Measurements from ENCODE around the gene GABRB3.

DNA sequence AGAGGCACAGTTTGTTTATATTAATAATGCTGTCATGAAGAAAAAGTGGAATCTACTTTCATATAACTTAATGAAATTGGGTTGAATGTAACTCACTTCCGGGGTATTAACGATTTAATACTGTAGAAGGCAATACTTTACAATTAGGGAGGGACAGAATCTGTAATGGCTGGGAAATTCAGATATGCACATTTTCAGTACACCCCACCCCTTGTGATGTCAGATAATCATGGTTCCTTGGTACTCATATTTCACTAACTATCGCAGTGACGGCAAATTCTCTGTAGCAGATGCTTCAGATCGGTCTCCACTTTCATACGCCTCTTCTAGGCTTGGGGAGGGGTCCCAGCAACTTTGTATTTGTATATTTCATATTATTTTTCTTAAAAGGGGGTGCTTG lies 207.3 kb downstream of the GABRB3 start:
- TF ChIP-seq POLR2A (IDR thresholded peaks at IDR 0.05; ENCODE audit: low read depth, low read length) = no peak
- TF ChIP-seq, protein P1, sequence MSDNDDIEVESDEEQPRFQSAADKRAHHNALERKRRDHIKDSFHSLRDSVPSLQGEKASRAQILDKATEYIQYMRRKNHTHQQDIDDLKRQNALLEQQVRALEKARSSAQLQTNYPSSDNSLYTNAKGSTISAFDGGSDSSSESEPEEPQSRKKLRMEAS (IDR thresholded peaks at IDR 0.05; ENCODE audit: insufficient read depth, insufficient read length) = no peak
- TF ChIP-seq, protein P2, sequence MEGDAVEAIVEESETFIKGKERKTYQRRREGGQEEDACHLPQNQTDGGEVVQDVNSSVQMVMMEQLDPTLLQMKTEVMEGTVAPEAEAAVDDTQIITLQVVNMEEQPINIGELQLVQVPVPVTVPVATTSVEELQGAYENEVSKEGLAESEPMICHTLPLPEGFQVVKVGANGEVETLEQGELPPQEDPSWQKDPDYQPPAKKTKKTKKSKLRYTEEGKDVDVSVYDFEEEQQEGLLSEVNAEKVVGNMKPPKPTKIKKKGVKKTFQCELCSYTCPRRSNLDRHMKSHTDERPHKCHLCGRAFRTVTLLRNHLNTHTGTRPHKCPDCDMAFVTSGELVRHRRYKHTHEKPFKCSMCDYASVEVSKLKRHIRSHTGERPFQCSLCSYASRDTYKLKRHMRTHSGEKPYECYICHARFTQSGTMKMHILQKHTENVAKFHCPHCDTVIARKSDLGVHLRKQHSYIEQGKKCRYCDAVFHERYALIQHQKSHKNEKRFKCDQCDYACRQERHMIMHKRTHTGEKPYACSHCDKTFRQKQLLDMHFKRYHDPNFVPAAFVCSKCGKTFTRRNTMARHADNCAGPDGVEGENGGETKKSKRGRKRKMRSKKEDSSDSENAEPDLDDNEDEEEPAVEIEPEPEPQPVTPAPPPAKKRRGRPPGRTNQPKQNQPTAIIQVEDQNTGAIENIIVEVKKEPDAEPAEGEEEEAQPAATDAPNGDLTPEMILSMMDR (IDR thresholded peaks at IDR 0.05; ENCODE audit: extremely low read depth in 1 of 2, insufficient read depth in 1 of 2, low read depth in 1 of 2, low read length in 2 of 2) = no peak
- no peak for TF ChIP-seq EZH2 (IDR thresholded peaks at IDR 0.05; ENCODE audit: borderline replicate concordance, low read depth, low read length, severe bottlenecking)

Data from endothelial cell of umbilical vein (primary cell).